ENCODE data around the gene KLHDC2.
"Not testable (repeated sequence)": the region's sequence is repeated elsewhere in the genome, so short reads cannot be mapped to it uniquely, and the experiment has no call there.

The KLHDC2 gene

GRCh38 chr14:49781040-49781439 lies 13.1 kb downstream of the KLHDC2 start:
- DNase-seq, result not testable (repeated sequence)

DNA sequence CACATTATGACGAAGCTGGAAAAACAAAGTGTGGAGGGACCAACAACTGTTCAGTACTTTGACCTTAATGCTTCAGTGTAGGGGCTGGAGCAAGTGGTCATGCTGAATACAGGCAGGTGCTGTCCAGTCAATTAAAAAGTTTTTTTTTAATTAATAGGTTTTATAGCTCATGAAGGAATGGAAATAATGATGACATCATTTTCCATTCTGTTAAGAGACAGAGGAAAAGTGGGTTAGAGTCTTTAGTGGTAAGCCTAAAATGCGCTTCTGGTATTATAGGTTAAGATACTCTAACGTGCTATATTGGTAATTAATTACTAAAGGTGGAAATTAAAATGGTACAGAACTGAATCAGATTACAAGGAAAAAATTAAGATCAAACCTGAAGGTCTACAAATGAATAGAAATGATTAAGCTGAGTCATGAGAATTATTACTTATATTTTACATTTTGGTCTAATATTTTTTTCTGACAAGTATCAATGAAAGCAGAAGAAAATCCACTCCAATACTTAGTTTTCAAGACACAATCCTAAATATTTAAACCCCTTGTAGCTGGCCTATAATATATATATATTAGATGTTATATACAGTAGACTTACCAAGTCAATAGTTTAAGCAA lies 15.6 kb downstream of the KLHDC2 start:
- no peak for DNase-seq

DNA sequence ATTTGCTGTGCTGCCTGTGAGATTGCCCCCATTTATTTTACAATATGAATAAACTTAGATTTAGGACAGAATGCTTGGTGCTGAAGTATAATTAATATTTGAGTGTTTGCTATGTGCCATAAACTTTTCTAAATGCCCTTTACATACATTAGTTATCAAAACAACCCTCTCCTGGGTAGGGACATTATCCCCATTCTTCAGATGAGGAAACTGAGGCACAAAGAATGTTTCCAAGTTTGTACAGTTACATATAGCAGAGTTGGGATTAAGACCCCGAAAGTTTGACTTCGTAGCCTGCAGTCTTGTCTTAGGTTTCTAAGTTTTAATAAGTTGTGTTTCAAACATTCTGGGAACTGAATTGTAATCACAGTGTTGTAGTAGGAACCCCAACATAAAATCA lies 18.4 kb downstream of the KLHDC2 start:
- DNase-seq, result no peak

GRCh38 chr14:49792618-49793017 lies 24.7 kb downstream of the KLHDC2 start:
- DNase-seq, result no peak

- DNase-seq, result no peak
These were observed 28.1 kb downstream of the KLHDC2 start for GRCh38 chr14:49796025-49796424.

- DNase-seq, result no peak
These were observed 40.8 kb downstream of the KLHDC2 start for GRCh38 chr14:49808780-49809179.

DNA sequence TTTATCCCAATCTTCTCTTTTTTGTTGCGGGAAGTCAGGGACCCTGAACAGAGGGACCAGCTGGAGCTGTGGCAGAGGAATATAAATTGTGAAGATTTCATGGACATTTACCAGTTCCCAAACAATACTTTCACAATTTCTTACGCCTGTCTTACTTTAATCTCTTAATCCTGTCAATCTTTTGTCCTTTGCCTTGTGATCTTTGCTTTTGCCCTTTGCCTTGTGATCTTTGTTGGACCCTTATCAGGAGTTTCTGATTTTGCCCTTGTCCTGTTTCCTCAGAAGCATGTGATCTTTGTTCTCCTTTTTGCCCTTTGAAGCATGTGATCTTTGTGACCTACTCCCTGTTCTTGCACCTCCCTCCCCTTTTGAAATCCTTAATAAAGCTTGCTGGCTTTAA lies 48.2 kb downstream of the KLHDC2 start:
- DNase-seq, result not testable (repeated sequence)

DNA sequence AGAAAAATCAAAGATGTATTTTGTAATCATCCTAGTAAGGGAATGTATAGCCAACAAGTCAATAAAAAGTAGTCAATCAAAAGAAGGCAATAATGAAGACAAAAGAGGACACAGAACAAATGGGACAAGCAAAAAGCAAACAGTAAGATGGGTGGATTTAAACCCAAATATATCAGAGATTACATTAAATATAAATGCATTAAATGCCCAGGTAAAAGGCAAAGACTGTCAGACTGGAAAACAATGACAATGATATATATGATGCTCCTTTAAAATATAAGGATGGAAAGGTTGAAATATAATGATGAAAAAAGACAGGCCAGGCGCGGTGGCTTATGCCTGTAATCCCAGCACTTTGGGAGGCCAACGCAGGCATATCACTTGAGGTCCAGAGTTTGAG lies 48.9 kb downstream of the KLHDC2 start:
- DNase-seq, result no peak

DNA sequence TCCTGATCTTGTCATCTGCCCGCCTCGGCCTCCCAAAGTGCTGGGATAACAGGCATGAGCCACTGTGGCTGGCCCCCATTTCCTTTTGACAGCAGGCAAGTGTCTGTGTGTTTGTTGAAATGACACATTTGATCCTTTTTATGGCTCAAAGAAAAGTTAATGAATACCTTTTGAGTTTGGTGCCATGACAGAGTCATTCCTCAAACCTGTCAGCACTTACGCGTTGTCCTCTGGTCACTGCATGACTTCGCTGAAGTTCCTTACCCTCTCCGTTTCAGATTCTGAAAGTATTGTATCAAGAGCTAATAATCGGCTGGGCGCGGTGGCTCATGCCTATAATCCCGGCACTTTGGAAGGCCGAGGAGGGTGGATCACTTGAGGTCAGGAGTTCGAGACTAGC lies 52.2 kb downstream of the KLHDC2 start:
- DNase-seq, result no peak

- DNase-seq, result no peak
These were observed 60.7 kb downstream of the KLHDC2 start for GRCh38 chr14:49828640-49829039.
